ENCODE results near the gene FANCD2OS. TPM values are rescaled to one million over a fixed set of nuclear protein-coding genes. Genes with fewer than 3 reads are reported as not detected.
"Not testable (repeated sequence)": the region's sequence is repeated elsewhere in the genome, so short reads cannot be mapped to it uniquely, and the experiment has no call there.

FANCD2OS gene
- total RNA-seq, 2 experiments from 2014 or later: not detected

- Histone ChIP-seq H3K27me3 (ENCODE audit: control insufficient read depth in 1 of 2, insufficient read depth in 2 of 2, low read length in 2 of 2) (no peaks in the 10 kb centered on the region), H3K4me1 (ENCODE audit: insufficient read depth, low read length) (no peaks in the 10 kb centered on the region), H3K27ac (ENCODE audit: low read depth in 1 of 2, low read length in 2 of 2) (no peak overlapping the region), H3K9me3 (ENCODE audit: control insufficient read depth in 1 of 2, insufficient read depth in 1 of 2, low read length in 2 of 2) (no peaks in the 10 kb centered on the region), H3K36me3 (ENCODE audit: insufficient read depth, low read length) (no peaks in the 10 kb centered on the region), H3K4me3 (ENCODE audit: low read length) (no peak overlapping the region)
- ChIA-PET CTCF (no interaction called here), POLR2A (no interaction called here)
- H3K27ac Mint-ChIP-seq: no peak overlapping the region
- no peaks in the 10 kb centered on the region for H3K4me1 Mint-ChIP-seq (ENCODE audit: low read depth)
- no peak for ATAC-seq (ENCODE audit: poor library complexity)
- H3K9me3 Mint-ChIP-seq: no peaks in the 10 kb centered on the region
- H3K36me3 Mint-ChIP-seq (ENCODE audit: low read depth): no peaks in the 10 kb centered on the region
- no peaks in the 10 kb centered on the region for H3K27me3 Mint-ChIP-seq
- DNase-seq: no peak
- no peak overlapping the region for H3K4me3 Mint-ChIP-seq
- no peak for TF ChIP-seq CTCF (IDR thresholded peaks at IDR 0.05)
- intact Hi-C loops (cut with DNase I, micrococcal nuclease): no loop called here
Measured at GRCh38 chr3:10106919-10107318, 1.1 kb downstream of the FANCD2OS start.

DNA sequence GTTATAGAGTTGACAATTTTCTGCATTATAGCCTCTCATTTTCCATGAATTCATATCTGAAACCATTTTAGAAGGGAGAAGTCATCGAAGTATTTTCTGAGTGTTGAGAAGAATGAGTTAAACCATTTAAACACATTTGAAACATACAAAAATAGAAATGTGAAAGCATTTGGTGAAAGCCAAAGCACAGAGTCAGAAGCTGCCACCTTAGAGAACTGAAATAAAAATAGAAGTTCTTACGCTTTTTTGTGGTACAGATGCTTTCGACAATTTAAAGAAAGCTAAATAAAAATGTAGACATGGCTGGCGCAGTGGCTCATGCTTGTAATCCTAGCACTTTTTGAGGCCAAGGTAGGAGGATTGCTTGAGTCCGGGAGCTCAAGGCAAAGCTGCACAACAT is 9.0 kb downstream of the FANCD2OS start:
- Histone ChIP-seq H3K27ac (ENCODE audit: low read depth in 1 of 2, low read length in 2 of 2) (no peak overlapping the region), H3K36me3 (ENCODE audit: insufficient read depth, low read length) (no peaks in the 10 kb centered on the region), H3K27me3 (ENCODE audit: control insufficient read depth in 1 of 2, insufficient read depth in 2 of 2, low read length in 2 of 2) (no peaks in the 10 kb centered on the region), H3K4me1 (ENCODE audit: insufficient read depth, low read length) (no peaks in the 10 kb centered on the region), H3K9me3 (ENCODE audit: control insufficient read depth in 1 of 2, insufficient read depth in 1 of 2, low read length in 2 of 2) (no peaks in the 10 kb centered on the region), H3K4me3 (ENCODE audit: low read length) (no peak overlapping the region)
- CTCF ChIA-PET: no interaction called here
- H3K4me3 Mint-ChIP-seq: no peak overlapping the region
- H3K27ac Mint-ChIP-seq: no peak overlapping the region
- POLR2A ChIA-PET: no interaction called here
- no peak for TF ChIP-seq CTCF (IDR thresholded peaks at IDR 0.05)
- no peak for ATAC-seq (ENCODE audit: poor library complexity)
- peaks cover 7% of the 10 kb centered on the region for H3K36me3 Mint-ChIP-seq (ENCODE audit: low read depth)
- intact Hi-C loops (cut with DNase I, micrococcal nuclease): no loop called here
- no peaks in the 10 kb centered on the region for H3K9me3 Mint-ChIP-seq
- DNase-seq: no peak
- H3K27me3 Mint-ChIP-seq: no peaks in the 10 kb centered on the region
- H3K4me1 Mint-ChIP-seq (ENCODE audit: low read depth): no peaks in the 10 kb centered on the region

- Mint-ChIP-seq H3K27ac (no peak overlapping the region), H3K4me3 (no peak overlapping the region), H3K9me3 (no peaks in the 10 kb centered on the region), H3K27me3 (no peaks in the 10 kb centered on the region), H3K4me1 (ENCODE audit: low read depth) (no peaks in the 10 kb centered on the region), H3K36me3 (ENCODE audit: low read depth) (peaks cover 23% of the 10 kb centered on the region)
- no peak overlapping the region for H3K27ac ChIP-seq (ENCODE audit: low read depth in 1 of 2, low read length in 2 of 2)
- DNase-seq: no peak
- H3K27me3 ChIP-seq (ENCODE audit: control insufficient read depth in 1 of 2, insufficient read depth in 2 of 2, low read length in 2 of 2): no peaks in the 10 kb centered on the region
- no peak for TF ChIP-seq CTCF (IDR thresholded peaks at IDR 0.05)
- POLR2A ChIA-PET: no interaction called here
- ATAC-seq (ENCODE audit: poor library complexity): no peak
- no peaks in the 10 kb centered on the region for H3K4me1 ChIP-seq (ENCODE audit: insufficient read depth, low read length)
- H3K4me3 ChIP-seq (ENCODE audit: low read length): no peak overlapping the region
- peaks cover 14% of the 10 kb centered on the region for H3K36me3 ChIP-seq (ENCODE audit: insufficient read depth, low read length)
- CTCF ChIA-PET: no interaction called here
- no peaks in the 10 kb centered on the region for H3K9me3 ChIP-seq (ENCODE audit: control insufficient read depth in 1 of 2, insufficient read depth in 1 of 2, low read length in 2 of 2)
- intact Hi-C loops (cut with DNase I, micrococcal nuclease): no loop called here
Measured at GRCh38 chr3:10093678-10094077, 14.4 kb downstream of the FANCD2OS start.

DNA sequence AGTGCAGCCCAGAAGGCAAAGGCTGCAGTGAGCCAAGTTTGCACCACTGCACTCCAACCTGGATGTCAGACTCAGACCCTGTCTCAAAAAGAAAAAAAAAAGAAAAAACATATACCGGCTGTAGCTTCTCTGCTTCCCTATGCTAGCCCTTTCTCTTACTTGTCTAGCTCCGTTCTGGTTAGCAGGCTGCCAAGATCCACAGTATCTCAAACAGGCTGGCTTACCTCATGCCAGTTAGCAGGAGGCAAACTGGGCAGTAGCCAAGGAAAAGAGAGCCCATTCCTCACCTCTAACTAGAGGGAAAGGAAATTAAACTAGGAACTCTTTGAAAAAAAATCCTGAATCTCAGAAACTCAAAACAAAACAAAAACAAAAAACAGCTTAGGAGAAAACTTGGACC is 16.7 kb downstream of the FANCD2OS start:
- peaks cover 34% of the 10 kb centered on the region for H3K36me3 Mint-ChIP-seq (ENCODE audit: low read depth)
- DNase-seq; H3K9me3 Mint-ChIP-seq; ATAC-seq (ENCODE audit: poor library complexity); H3K27me3 ChIP-seq (ENCODE audit: control insufficient read depth in 1 of 2, insufficient read depth in 2 of 2, low read length in 2 of 2); H3K4me1 ChIP-seq (ENCODE audit: insufficient read depth, low read length); CTCF ChIA-PET; H3K4me3 Mint-ChIP-seq; H3K27me3 Mint-ChIP-seq; POLR2A ChIA-PET; intact Hi-C loops (cut with DNase I, micrococcal nuclease); H3K27ac ChIP-seq (ENCODE audit: low read depth in 1 of 2, low read length in 2 of 2); H3K27ac Mint-ChIP-seq; H3K9me3 ChIP-seq (ENCODE audit: control insufficient read depth in 1 of 2, insufficient read depth in 1 of 2, low read length in 2 of 2); H3K4me3 ChIP-seq (ENCODE audit: low read length); H3K4me1 Mint-ChIP-seq (ENCODE audit: low read depth): not testable (repeated sequence)
- peaks cover 17% of the 10 kb centered on the region for H3K36me3 ChIP-seq (ENCODE audit: insufficient read depth, low read length)

GRCh38 chr3:10090774-10091173 is 17.3 kb downstream of the FANCD2OS start:
- POLR2A ChIA-PET; ATAC-seq (ENCODE audit: poor library complexity): not testable (repeated sequence)

More at GRCh38 chr3:10090774-10091173, 17.3 kb downstream of the FANCD2OS start:
- CTCF ChIA-PET; H3K4me1 Mint-ChIP-seq (ENCODE audit: low read depth); H3K4me1 ChIP-seq (ENCODE audit: insufficient read depth, low read length); intact Hi-C loops (cut with DNase I, micrococcal nuclease); H3K27ac ChIP-seq (ENCODE audit: low read depth in 1 of 2, low read length in 2 of 2); H3K27me3 ChIP-seq (ENCODE audit: control insufficient read depth in 1 of 2, insufficient read depth in 2 of 2, low read length in 2 of 2); H3K27me3 Mint-ChIP-seq; H3K4me3 Mint-ChIP-seq; H3K9me3 Mint-ChIP-seq; H3K9me3 ChIP-seq (ENCODE audit: control insufficient read depth in 1 of 2, insufficient read depth in 1 of 2, low read length in 2 of 2); H3K27ac Mint-ChIP-seq; H3K4me3 ChIP-seq (ENCODE audit: low read length); DNase-seq: not testable (repeated sequence)
- peaks cover 34% of the 10 kb centered on the region for H3K36me3 Mint-ChIP-seq (ENCODE audit: low read depth)
- peaks cover 17% of the 10 kb centered on the region for H3K36me3 ChIP-seq (ENCODE audit: insufficient read depth, low read length)
